Stimulated activated CD8-positive, alpha-beta memory T cell treated with anti-CD3 and anti-CD28 coated beads, Interleukin-15, amount 100 ng/mL, for 24 hours (primary cell): ENCODE data around the gene SLC35B2.
A peak's percentile ranks its signal among the peaks of the same experiment; 100 is the strongest.

Experiments
- DNase-seq: peaks from one replicate; pipeline ENCODE4 v3.0.0-alpha.2; 2020; ENCODE audit warnings: low read depth

The SLC35B2 gene

DNA sequence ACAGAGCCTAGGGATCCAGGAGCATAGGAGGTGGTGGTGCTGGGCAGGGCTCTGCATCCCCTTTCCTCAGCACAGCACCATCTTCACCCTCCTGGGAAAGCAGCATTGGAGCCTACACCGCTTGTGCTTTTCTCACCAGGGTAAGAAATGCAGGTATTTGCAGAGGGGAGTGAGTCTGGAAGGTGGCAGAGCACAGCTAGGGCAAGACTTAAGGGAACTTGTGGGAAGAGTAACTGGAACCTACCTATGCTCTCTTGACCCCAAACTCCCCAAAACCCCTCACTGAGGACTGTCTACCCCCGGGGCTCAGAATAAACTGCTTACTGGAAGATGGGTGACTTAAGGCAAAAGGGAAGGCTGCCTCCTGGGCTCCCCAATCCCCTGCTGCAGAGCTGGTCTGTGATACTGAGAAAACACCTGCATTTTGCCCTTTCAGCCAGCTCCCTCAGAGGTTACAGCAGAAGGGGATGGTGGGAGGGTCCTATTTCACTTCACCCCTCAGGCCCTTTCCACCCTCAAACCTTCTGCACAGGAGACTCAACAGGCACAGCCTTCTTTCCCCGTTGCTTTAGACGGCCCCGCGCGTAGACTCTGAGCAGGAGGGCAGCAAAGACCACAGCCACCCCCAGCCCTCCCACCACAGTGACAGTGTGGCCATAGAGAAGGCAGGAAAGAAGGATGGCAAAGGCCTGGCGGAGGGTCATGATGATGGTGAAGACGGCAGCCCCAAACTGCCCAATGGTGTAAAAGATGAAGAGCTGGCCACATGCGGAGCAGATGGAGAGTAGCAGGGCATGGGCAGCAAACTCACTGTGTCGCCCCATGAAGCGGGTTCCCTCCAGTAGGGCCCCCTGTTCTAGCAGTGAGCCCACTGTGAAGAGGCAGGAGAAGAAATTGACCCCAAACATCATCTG lies 2.9 kb downstream of the SLC35B2 start:
- no peak for DNase-seq

DNA sequence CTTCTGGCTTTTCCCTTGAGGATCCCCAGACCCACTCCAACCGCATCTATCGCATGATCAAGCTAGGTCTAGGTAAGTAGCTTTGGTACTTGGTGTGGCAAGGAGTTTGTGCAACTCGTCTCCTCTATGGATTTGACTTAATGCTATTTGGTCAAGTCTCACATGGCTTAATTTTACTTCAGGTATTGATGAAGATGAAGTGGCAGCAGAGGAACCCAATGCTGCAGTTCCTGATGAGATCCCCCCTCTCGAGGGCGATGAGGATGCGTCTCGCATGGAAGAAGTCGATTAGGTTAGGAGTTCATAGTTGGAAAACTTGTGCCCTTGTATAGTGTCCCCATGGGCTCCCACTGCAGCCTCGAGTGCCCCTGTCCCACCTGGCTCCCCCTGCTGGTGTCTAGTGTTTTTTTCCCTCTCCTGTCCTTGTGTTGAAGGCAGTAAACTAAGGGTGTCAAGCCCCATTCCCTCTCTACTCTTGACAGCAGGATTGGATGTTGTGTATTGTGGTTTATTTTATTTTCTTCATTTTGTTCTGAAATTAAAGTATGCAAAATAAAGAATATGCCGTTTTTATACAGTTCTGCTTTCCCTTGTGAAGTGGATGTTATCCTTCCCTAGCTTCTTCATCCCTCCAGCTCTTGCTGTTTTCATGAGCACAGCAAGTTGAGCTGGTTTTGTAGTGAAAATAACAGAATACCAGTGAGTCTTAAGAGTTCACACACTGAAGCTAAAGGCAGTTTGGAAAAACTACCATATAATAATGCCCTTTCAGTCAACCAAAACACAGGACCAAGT lies 3.8 kb downstream of the SLC35B2 start:
- DNase-seq = no peak

GRCh38 chr6:44251576-44252524 lies 5.5 kb downstream of the SLC35B2 start:
- no peak for DNase-seq

DNA sequence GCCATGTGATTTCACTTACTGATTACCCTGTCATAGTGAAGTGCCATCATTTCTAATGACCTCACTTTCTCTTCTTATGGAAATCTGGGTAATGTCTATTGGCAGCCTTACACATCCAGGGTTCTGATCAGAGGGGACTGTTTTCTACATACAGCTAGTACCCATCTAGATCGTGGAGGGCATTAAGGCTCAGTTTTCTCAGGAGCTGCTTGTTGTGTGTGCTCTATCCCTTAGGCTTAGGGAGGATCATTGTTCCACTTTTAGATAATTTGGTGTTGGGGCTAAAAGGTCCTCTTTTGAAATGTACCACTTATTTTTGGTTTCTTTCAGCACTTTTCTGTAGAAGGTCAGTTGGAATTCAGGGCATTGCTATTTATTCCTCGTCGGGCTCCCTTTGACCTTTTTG lies 6.6 kb downstream of the SLC35B2 start:
- DNase-seq = no peak

DNA sequence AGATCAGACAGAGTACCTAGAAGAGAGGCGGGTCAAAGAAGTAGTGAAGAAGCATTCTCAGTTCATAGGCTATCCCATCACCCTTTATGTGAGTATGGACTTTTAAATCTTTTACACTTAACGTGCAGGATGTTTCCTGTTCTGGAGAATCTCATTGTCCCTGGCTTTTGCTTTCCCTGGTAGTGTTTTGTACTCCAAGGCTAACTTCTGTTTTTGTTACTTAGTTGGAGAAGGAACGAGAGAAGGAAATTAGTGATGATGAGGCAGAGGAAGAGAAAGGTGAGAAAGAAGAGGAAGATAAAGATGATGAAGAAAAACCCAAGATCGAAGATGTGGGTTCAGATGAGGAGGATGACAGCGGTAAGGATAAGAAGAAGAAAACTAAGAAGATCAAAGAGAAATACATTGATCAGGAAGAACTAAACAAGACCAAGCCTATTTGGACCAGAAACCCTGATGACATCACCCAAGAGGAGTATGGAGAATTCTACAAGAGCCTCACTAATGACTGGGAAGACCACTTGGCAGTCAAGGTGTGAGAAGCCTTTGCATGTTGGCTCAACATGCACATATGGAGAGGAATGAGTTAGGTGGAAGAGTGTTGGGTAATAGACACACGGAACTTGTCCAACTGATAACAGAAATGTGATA lies 7.1 kb downstream of the SLC35B2 start:
- DNase-seq = no peak

DNA sequence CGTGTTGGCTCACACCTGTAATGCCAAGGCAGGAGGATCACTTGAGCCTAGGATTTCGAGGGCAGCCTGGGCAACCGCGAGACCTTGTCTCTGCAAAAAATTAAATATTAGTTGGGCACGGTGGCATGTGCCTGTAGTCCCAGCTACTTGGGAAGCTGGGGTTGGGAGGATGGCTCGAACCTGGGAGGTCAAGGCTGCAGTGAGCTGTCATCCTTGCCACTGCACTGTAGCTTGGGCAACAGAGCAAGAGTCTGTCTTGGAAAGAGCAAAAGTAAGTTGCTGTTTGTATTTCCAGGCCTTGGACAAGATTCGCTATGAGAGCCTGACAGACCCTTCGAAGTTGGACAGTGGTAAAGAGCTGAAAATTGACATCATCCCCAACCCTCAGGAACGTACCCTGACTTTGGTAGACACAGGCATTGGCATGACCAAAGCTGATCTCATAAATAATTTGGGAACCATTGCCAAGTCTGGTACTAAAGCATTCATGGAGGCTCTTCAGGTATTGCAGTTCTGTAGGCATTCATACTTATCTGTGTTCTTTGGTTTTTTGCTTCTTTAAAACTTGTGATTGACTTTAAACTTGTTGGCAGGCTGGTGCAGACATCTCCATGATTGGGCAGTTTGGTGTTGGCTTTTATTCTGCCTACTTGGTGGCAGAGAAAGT lies 8.1 kb downstream of the SLC35B2 start:
- no peak for DNase-seq

- DNase-seq = no peak
Measured at GRCh38 chr6:44248579-44248978, 8.7 kb downstream of the SLC35B2 start.

DNA sequence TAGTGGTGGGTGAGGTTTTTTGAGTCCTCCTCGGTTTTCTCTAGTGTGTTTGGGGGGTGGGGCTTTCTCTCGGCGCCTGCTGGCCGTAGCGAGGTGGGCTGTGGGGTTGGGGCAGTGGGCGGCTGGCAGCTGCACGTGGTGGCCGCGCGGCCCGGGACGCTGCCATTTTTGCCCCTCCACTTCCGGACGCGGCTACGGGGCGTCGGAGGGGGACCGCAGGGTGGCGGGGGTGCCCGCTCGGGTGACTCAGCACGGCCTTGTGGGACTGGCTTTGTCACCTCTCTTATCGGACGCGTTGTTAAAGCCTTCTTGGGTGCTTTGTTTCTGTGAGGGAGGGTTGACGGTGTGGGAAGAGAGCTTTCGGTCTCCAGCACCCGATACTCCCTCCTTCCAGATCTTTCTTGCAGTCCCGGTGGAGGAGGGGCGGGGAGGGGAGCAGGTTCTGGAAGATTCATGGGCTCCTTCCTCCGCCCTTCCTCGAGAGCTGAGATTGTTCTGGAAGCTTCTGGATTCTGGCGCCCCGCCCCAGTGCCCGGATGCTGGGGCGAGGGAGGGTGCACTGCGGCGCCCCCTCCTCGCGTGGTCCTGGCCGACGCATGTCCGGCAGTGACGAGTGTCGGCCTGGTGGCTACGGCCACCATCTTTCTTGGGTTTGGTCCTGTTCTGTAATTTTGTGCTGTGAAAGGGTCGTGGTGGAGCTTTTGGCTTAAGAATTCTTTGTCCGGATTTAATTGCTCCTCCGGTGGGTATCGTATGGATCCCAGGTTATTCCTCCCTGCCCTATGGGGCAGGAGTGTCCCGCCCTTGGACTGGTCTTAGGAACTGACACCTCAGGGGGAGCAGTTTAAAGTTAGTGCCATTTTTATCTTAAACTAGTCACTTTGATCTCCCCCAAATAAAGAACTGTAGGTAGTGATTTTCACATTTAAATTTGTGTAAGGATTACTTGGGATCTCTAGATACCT lies 9.7 kb downstream of the SLC35B2 start:
- DNase-seq = peak; percentile 79

DNA sequence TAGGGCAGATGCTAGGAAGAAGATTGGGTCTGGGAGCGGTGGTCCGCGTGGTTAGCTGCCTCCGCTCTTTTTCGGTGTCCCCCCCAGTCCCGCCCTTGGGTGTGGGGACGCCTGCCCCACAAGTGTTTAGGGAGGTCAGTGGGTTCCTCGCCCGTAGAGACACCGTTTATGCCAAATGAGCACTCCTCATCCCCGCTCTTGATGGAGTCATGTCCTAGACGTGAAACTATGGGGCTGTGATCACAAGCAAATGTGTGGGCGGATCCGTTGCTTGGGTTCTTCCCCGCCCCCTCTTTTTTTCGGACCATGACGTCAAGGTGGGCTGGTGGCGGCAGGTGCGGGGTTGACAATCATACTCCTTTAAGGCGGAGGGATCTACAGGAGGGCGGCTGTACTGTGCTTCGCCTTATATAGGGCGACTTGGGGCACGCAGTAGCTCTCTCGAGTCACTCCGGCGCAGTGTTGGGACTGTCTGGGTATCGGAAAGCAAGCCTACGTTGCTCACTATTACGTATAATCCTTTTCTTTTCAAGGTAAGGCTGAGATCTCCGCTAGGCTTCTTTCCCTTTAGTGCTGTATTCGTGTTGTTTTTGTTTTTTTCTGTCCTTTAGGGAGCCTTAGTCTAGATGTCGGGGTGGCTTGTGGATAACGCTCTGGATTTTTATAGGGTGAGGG lies 10.5 kb downstream of the SLC35B2 start, which contains the start of gene HSP90AB1:
Gene HSP90AB1 (plus strand): TSS at position 439 of the 675 bp plus-strand sequence. CDS start 1,529 bp downstream, outside the sequence.
- DNase-seq = peak; percentile 85

GRCh38 chr6:44245912-44246662 lies 11.2 kb downstream of the SLC35B2 start:
- DNase-seq = peak; percentile 85

DNA sequence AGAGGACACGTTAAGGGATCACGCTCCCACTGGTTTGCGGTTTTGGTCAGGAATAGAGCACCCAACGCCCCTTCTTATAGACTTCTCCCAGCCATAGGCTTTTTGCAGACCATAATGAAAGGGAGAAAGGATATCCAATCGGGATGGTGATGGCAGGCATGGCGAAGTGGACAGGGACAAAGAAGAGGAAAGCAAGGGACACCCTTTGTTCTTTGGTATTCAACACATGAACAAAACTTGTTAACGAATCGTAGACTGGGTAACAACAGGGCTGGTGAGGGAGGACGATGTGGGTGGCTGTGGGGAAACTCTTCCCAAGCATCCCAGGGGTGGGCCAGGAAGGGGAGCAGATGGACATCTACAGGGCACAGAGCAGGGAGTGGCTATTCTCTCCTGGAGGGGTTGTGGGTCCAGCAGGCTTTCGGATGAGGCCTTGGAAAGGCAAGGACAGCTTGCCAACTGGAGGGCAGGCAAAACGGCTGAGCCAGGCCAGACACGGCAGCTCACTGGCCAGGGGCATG lies 11.9 kb downstream of the SLC35B2 start:
- DNase-seq = no peak

- DNase-seq = no peak
Measured at GRCh38 chr6:44243345-44243744, 14.0 kb downstream of the SLC35B2 start.

DNA sequence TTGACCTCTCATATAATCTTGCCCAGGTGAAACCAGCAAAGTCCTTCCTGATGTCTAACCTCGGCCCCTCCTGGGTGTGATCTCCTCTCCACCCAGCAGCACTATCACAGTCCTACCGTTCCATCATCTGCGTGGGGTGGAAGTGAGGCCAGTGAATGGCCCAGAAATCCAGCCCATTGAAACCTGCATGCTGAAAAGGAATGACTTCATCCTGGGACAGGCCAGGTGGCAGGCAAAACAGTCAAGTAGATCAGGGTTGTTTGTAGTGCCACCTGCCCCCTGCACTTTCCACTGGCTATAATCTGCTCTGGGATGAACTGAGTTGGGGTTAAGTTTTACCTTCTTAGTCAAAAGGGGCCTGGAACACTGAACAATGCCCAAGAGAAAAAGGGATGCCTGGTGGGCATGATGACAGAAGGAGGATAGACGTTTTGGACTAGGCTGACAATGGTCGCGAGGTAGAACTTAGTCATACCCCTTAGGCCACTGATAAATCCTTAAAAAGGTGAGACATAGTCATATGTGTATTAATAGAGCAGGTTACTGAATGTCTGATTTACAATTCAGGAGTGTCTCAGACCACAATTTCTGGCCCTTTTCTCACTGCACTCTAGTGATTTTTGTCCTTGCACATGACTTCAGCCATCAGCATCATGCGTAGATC lies 18.5 kb downstream of the SLC35B2 start:
- DNase-seq = no peak

GRCh38 chr6:44237813-44238433 lies 19.4 kb downstream of the SLC35B2 start:
- no peak for DNase-seq

GRCh38 chr6:44237021-44237812 lies 20.1 kb downstream of the SLC35B2 start:
- DNase-seq = no peak

GRCh38 chr6:44235891-44236516 lies 21.3 kb downstream of the SLC35B2 start:
- DNase-seq = no peak
